ENCODE measurements around the gene RPL7A. TPM values are rescaled to one million over a fixed set of nuclear protein-coding genes. Genes with fewer than 3 reads are reported as not detected.

The RPL7A gene
- total RNA-seq, 2 donors from 2014 or later, result 1,252 to 1,287 TPM

DNA sequence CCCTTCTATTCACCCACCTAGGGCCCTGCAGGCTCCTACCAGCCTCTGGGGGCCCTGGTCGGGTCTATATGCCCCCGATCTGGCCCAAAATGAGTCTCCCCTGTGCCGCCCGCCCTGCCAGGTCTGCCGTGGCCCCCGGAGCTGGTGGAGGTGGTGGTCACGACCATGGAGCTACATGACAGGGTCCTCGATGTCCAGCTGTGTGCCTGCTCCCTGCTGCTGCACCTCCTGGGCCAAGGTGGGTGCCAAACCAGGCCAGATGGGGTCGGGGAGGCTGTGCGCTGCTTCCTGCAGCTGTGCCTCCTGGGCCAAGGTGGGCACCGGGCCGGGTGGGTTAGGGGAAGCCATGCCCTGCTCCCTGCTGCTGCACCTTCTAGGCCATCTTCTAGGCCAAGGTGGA, 52.3 kb downstream of the RPL7A start:
- no peak for DNase-seq (ENCODE audit: low spot score)
- intact Hi-C loops (cut with DNase I), result no loop called here

Other genes starting within 250 kb of the RPL7A start
- 10 to 100 TPM; 27.6 to 28.3 TPM for gene RALGDS, start 227.0 kb upstream of the RPL7A start, total RNA-seq
- gene GBGT1, start 184.3 kb upstream of the RPL7A start, total RNA-seq, result 10 to 100 TPM; 14.2 to 19.9 TPM
- not detected for gene OBP2B, start 139.0 kb upstream of the RPL7A start, total RNA-seq
- 1 to 10 TPM; 1.5 to 2.1 TPM for gene ABO, start 73.0 kb upstream of the RPL7A start, total RNA-seq
- 10 to 100 TPM; 11.5 to 12.0 TPM for gene SURF6, start 12.0 kb upstream of the RPL7A start, total RNA-seq
- gene MED22, start 87 bp upstream of the RPL7A start, total RNA-seq, result 10 to 100 TPM; 28.6 to 28.9 TPM
- gene SURF1, start 8.3 kb downstream of the RPL7A start, total RNA-seq, result 10 to 100 TPM; 27.7 to 30.2 TPM
- 10 to 100 TPM; 11.8 to 12.0 TPM for gene SURF2, start 8.3 kb downstream of the RPL7A start, total RNA-seq
- gene SURF4, start 27.8 kb downstream of the RPL7A start, total RNA-seq, result 100 to 1,000 TPM; 130 TPM
- gene STKLD1, start 28.1 kb downstream of the RPL7A start, total RNA-seq, result 1 to 10 TPM in 1 of 2 donors, under 1 TPM in 1; 0.57 to 1.2 TPM
- gene REXO4, start 69.8 kb downstream of the RPL7A start, total RNA-seq, result 10 to 100 TPM; 10.4 to 11.1 TPM
- 1 to 10 TPM in 1 of 2 donors, under 1 TPM in 1; 0.48 to 1.8 TPM for gene ADAMTS13, start 74.1 kb downstream of the RPL7A start, total RNA-seq
- 10 to 100 TPM; 11.7 to 13.4 TPM for gene CACFD1, start 111.8 kb downstream of the RPL7A start, total RNA-seq
- gene SLC2A6, start 130.9 kb downstream of the RPL7A start, total RNA-seq, result 1 to 10 TPM; 3.2 to 4.0 TPM
- gene MYMK, start 176.7 kb downstream of the RPL7A start, total RNA-seq, result not detected
- 10 to 100 TPM in 1 of 2 donors, 1 to 10 TPM in 1; 5.5 to 11.3 TPM for gene ADAMTSL2, start 186.5 kb downstream of the RPL7A start, total RNA-seq